Prostate gland (tissue), 2 donors: Measurements from ENCODE around the gene NARF. TPM values are rescaled to one million over a fixed set of nuclear protein-coding genes. Genes with fewer than 3 reads are reported as not detected.
A peak's percentile ranks its signal among the peaks of the same experiment; 100 is the strongest.

Experiments
- DNase-seq: peaks from one replicate; pipeline ENCODE4 v3.0.0-alpha.2; 2019; ENCODE audit warnings: low spot score
- H3K27ac ChIP-seq, 2 donors: fragments of 200-600 bp; sonication (generic); 2 replicates each; pipeline ENCODE4 v1.5.1; 2017 to 2019
- H3K27me3 ChIP-seq: fragments of 200-600 bp; sonication (generic); replicated peaks from 2 replicates; pipeline ENCODE4 v1.5.1; 2019; ENCODE audit not compliant: insufficient read depth
- H3K36me3 ChIP-seq, 2 donors: fragments of 200-600 bp; sonication (generic); 1 replicate in 1 of 2; 2 replicates in 1 of 2; pipeline versions ENCODE4 v1.5.1 to v1.8.1; 2017 to 2019
- H3K4me1 ChIP-seq: fragments of 200-600 bp; sonication (generic); replicated peaks from 2 replicates; pipeline ENCODE4 v1.5.1; 2019
- H3K4me3 ChIP-seq, 2 donors: fragments of 200-600 bp; sonication (generic); 2 replicates each; pipeline ENCODE4 v1.5.1; 2017 to 2019
- H3K9me3 ChIP-seq: fragments of 200-600 bp; sonication (generic); 2 replicates; pipeline ENCODE4 v1.5.1; 2017
- POLR2A ChIP-seq: fragments of 450-650 bp; IDR thresholded peaks from one replicate; pipeline ENCODE4 v1.6.1; 2016; ENCODE audit warnings: antibody characterized with exemption, mild to moderate bottlenecking
- POLR2AphosphoS5 ChIP-seq: sonication (generic); formaldehyde crosslinking; IDR thresholded peaks from one replicate; pipeline ENCODE4 v1.6.1; 2017; ENCODE audit warnings: antibody characterized with exemption
- WGBS: methylation state at CpG from one replicate; pipeline ENCODE4 v1.1.5; 2018; 5-methylcytosine and 5-hydroxymethylcytosine counted together
- intact Hi-C: fragments of 100-400 bp; cut with DNase I; formaldehyde crosslinking; loops from one replicate; pipeline ENCODE4 v1.14.2; 2022
- total RNA-seq, 2 donors: library from RNA; depleted of rRNA; stranded (reverse); fragments of >200 nt; gene quantifications; one replicate each; pipeline ENCODE4 v1.1.0, GENCODE V29; 2016
- TF ChIP-seq, protein P1 (sequence below), 4 experiments: fragments of 200-600 bp in 2 of 4; fragments of 450-650 bp in 2 of 4; sonication (generic) in 2 of 4; IDR thresholded peaks; 1 replicate in 3 of 4; 2 replicates in 1 of 4; pipeline ENCODE4 v1.5.1; 2016 to 2019; ENCODE audit warnings: antibody characterized with exemption in 4 of 4, mild to moderate bottlenecking in 2 of 4, moderate library complexity in 2 of 4

NARF gene
- total RNA-seq, 2 donors from 2014 or later, result 38.4 to 68.1 TPM

GRCh38 chr17:82424001-82424862 lies 34.3 kb upstream of the NARF start:
- H3K4me1 ChIP-seq, result no peaks in the 10 kb centered on the region
- H3K9me3 ChIP-seq, result no peaks in the 10 kb centered on the region
- whole genome bisulfite sequencing, result 80% methylated on average over 25 of the region's 25 CpGs
- H3K27me3 ChIP-seq, result no peaks in the 10 kb centered on the region
- H3K27ac ChIP-seq, result no peak overlapping the region
- intact Hi-C loops, result no loop called here
- H3K4me3 ChIP-seq, result no peak overlapping the region
- TF ChIP-seq POLR2AphosphoS5, result no peak
- TF ChIP-seq, protein P1, sequence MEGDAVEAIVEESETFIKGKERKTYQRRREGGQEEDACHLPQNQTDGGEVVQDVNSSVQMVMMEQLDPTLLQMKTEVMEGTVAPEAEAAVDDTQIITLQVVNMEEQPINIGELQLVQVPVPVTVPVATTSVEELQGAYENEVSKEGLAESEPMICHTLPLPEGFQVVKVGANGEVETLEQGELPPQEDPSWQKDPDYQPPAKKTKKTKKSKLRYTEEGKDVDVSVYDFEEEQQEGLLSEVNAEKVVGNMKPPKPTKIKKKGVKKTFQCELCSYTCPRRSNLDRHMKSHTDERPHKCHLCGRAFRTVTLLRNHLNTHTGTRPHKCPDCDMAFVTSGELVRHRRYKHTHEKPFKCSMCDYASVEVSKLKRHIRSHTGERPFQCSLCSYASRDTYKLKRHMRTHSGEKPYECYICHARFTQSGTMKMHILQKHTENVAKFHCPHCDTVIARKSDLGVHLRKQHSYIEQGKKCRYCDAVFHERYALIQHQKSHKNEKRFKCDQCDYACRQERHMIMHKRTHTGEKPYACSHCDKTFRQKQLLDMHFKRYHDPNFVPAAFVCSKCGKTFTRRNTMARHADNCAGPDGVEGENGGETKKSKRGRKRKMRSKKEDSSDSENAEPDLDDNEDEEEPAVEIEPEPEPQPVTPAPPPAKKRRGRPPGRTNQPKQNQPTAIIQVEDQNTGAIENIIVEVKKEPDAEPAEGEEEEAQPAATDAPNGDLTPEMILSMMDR (IDR thresholded peaks at IDR 0.05), result peak; percentile 19 to 61 (median 54)
- DNase-seq, result no peak
- peaks cover 0 to 5% of the 10 kb centered on the region in 2 donors for H3K36me3 ChIP-seq

DNA sequence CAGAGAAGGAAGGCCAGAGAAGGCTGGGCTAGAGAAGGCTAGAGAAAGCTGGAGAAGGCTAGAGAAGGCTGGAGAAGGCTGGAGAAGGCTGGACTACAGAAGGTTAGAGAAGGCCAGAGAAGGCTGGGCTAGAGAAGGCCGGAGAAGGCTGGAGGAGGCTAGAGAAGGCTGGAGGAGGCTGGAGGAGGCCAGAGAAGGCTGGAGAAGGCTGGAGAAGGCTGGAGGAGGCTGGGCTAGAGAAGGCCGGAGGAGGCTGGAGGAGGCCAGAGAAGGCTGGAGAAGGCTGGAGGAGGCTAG lies 33.7 kb upstream of the NARF start:
- H3K27me3 ChIP-seq, result no peaks in the 10 kb centered on the region
- H3K4me1 ChIP-seq, result no peaks in the 10 kb centered on the region
- H3K9me3 ChIP-seq, result no peaks in the 10 kb centered on the region
- TF ChIP-seq POLR2AphosphoS5 (no peak), POLR2A (no peak)
- TF ChIP-seq, protein P1 (IDR thresholded peaks at IDR 0.05), result no peak
- intact Hi-C loops, result no loop called here
- H3K4me3 ChIP-seq, result no peak overlapping the region
- no peak overlapping the region for H3K27ac ChIP-seq
- no peak for DNase-seq
- peaks cover 0 to 5% of the 10 kb centered on the region in 2 donors for H3K36me3 ChIP-seq
- 92% methylated on average over 2 of the region's 2 CpGs for WGBS

- DNase-seq, result no peak
- Histone ChIP-seq H3K9me3 (no peaks in the 10 kb centered on the region), H3K27ac (no peak overlapping the region), H3K4me1 (no peaks in the 10 kb centered on the region), H3K36me3 (no peaks in the 10 kb centered on the region), H3K4me3 (no peak overlapping the region), H3K27me3 (no peaks in the 10 kb centered on the region)
- intact Hi-C loops, result no loop called here
- no peak for TF ChIP-seq POLR2AphosphoS5
- TF ChIP-seq, protein P1 (IDR thresholded peaks at IDR 0.05), result no peak
- TF ChIP-seq POLR2A, result no peak
- WGBS, result 98% methylated on average over 3 of the region's 3 CpGs
Observed at GRCh38 chr17:82428546-82428945, 30.0 kb upstream of the NARF start.

DNA sequence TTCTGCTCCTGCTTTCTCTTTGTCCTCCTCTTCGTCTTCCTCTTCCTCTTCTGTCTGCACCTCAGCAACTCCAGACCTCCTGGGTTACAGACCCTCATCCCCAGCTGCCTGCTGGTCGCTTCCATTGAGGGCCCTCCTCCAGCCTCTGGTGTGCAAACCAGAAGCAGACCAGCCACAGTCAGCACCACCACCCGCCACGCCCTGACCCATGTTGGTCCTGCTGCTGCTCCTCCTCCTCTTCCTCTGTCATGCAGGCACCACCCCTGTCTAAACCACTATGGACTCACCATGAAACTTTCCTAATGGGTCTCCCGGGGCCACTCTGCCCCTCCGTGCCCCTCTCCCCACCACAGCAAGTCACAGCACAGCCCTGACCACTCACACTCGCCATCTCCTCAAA lies 28.7 kb upstream of the NARF start:
- intact Hi-C loops, result no loop called here
- no peaks in the 10 kb centered on the region for H3K36me3 ChIP-seq
- no peaks in the 10 kb centered on the region for H3K4me1 ChIP-seq
- H3K27me3 ChIP-seq, result no peaks in the 10 kb centered on the region
- H3K9me3 ChIP-seq, result no peaks in the 10 kb centered on the region
- no peak for DNase-seq
- WGBS, result 81% methylated on average over 7 of the region's 7 CpGs
- TF ChIP-seq, protein P1 (IDR thresholded peaks at IDR 0.05), result no peak
- TF ChIP-seq POLR2A (no peak), POLR2AphosphoS5 (no peak)
- H3K4me3 ChIP-seq, result no peak overlapping the region
- no peak overlapping the region for H3K27ac ChIP-seq

- 80% methylated on average over 8 of the region's 8 CpGs for WGBS
- Histone ChIP-seq H3K27me3 (no peaks in the 10 kb centered on the region), H3K36me3 (no peaks in the 10 kb centered on the region), H3K27ac (no peak overlapping the region), H3K9me3 (no peaks in the 10 kb centered on the region), H3K4me3 (no peak overlapping the region), H3K4me1 (no peaks in the 10 kb centered on the region)
- TF ChIP-seq POLR2AphosphoS5, result no peak
- TF ChIP-seq, protein P1 (IDR thresholded peaks at IDR 0.05), result no peak
- intact Hi-C loops, result no loop called here
- no peak for DNase-seq
Observed at GRCh38 chr17:82432017-82432416, 26.5 kb upstream of the NARF start.
